Subcutaneous abdominal adipose tissue (tissue), 5 donors: ENCODE data around the gene POLDIP3.
"Not testable (repeated sequence)": the region's sequence is repeated elsewhere in the genome, so short reads cannot be mapped to it uniquely, and the experiment has no call there.

Experiments
- H3K27ac ChIP-seq: one replicate; pipeline ENCODE4 v1.7.0; 2013; ENCODE audit warnings: low read depth, mild to moderate bottlenecking, inconsistent platforms, low read length, moderate library complexity
- H3K27me3 ChIP-seq, 5 donors: one replicate each; pipeline ENCODE4 v1.7.0; 2013; ENCODE audit warnings: low read length in 5 of 5, inconsistent platforms in 1 of 5; ENCODE audit not compliant: control insufficient read depth in 5 of 5, insufficient read depth in 4 of 5
- H3K36me3 ChIP-seq, 5 donors: one replicate each; pipeline ENCODE4 v1.7.0; 2013; ENCODE audit warnings: low read length in 5 of 5; ENCODE audit not compliant: control insufficient read depth in 5 of 5, insufficient read depth in 5 of 5
- H3K4me1 ChIP-seq, 5 donors: one replicate each; pipeline ENCODE4 v1.7.0; 2013; ENCODE audit warnings: low read length in 5 of 5, mild to moderate bottlenecking in 3 of 5, moderate library complexity in 1 of 5; ENCODE audit not compliant: control insufficient read depth in 5 of 5, insufficient read depth in 5 of 5
- H3K4me3 ChIP-seq, 5 donors: one replicate each; pipeline ENCODE4 v1.7.0; 2013; ENCODE audit warnings: low read length in 5 of 5, low read depth in 1 of 5
- H3K9ac ChIP-seq, 5 donors: one replicate each; pipeline ENCODE4 v1.7.0; 2013; ENCODE audit warnings: low read length in 5 of 5, mild to moderate bottlenecking in 4 of 5, moderate library complexity in 3 of 5
- H3K9me3 ChIP-seq, 5 donors: one replicate each; pipeline ENCODE4 v1.7.0; 2013; ENCODE audit warnings: low read length in 5 of 5; ENCODE audit not compliant: control insufficient read depth in 5 of 5
- donor health status: healthy.
- donor health status: healthy.
- donor health status: healthy.
- donor health status: healthy.
- donor health status: healthy.

Gene POLDIP3

GRCh38 chr22:42549331-42550060 lies 65.2 kb downstream of the POLDIP3 start:
- Histone ChIP-seq H3K4me1 (peaks cover 0 to 14% (median 10%) of the 10 kb centered on the region in 5 donors), H3K36me3 (no peaks in the 10 kb centered on the region), H3K9ac (no peak overlapping the region), H3K9me3 (peaks cover 0 to 3% (median 0%) of the 10 kb centered on the region in 5 donors), H3K27me3 (peaks cover 0 to 7% (median 0%) of the 10 kb centered on the region in 5 donors), H3K27ac (no peak overlapping the region), H3K4me3 (no peak overlapping the region)

GRCh38 chr22:42548597-42549330 lies 65.9 kb downstream of the POLDIP3 start:
- Histone ChIP-seq H3K4me1 (peaks cover 0 to 7% (median 3%) of the 10 kb centered on the region in 5 donors), H3K9ac (no peak overlapping the region), H3K27me3 (peaks cover 0 to 7% (median 0%) of the 10 kb centered on the region in 5 donors), H3K27ac (no peak overlapping the region), H3K36me3 (no peaks in the 10 kb centered on the region), H3K4me3 (no peak overlapping the region), H3K9me3 (peaks cover 0 to 3% (median 0%) of the 10 kb centered on the region in 5 donors)

- H3K9me3 ChIP-seq, H3K9ac ChIP-seq, H3K27ac ChIP-seq, H3K4me1 ChIP-seq, H3K4me3 ChIP-seq, H3K27me3 ChIP-seq, H3K36me3 ChIP-seq: not testable (repeated sequence)
Observed at GRCh38 chr22:42548126-42548525, 66.6 kb downstream of the POLDIP3 start.

GRCh38 chr22:42547562-42547961 lies 67.1 kb downstream of the POLDIP3 start:
- H3K27me3 ChIP-seq = peaks cover 0 to 7% (median 0%) of the 10 kb centered on the region in 5 donors
- H3K9ac ChIP-seq = no peak overlapping the region
- no peak overlapping the region for H3K27ac ChIP-seq
- H3K9me3 ChIP-seq = peaks cover 0 to 3% (median 0%) of the 10 kb centered on the region in 5 donors
- no peak overlapping the region for H3K4me3 ChIP-seq
- no peaks in the 10 kb centered on the region for H3K4me1 ChIP-seq
- H3K36me3 ChIP-seq = no peaks in the 10 kb centered on the region

DNA sequence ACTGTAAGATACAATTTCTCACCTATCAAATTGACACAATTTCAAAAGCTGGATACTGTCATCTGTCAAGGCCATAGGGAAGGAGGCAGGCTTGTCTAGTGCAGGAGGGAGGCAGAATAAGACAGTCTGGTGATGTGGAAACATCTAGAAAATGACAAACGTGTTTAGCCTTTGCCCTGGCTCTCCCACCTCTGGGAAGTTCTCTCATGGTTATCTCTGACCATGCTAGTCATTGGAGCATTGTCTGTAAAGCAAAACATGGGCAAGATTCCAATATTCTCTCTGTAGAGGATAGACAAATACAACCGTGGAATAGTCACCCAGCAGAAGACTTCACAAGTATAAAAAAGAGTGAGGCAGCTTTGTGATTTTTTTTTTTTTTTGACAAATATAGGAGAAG lies 70.0 kb downstream of the POLDIP3 start:
- Histone ChIP-seq H3K4me1 (no peaks in the 10 kb centered on the region), H3K27me3 (peaks cover 0 to 7% (median 0%) of the 10 kb centered on the region in 5 donors)

GRCh38 chr22:42539236-42539771 lies 75.4 kb downstream of the POLDIP3 start:
- H3K4me1 ChIP-seq, H3K4me3 ChIP-seq, H3K9me3 ChIP-seq, H3K27me3 ChIP-seq, H3K9ac ChIP-seq, H3K36me3 ChIP-seq, H3K27ac ChIP-seq: not testable (repeated sequence)

More for the DNA sequence above, 70.0 kb downstream of the POLDIP3 start:
- no peak overlapping the region for H3K4me3 ChIP-seq
- H3K36me3 ChIP-seq = no peaks in the 10 kb centered on the region
- H3K27ac ChIP-seq = no peak overlapping the region
- H3K9ac ChIP-seq = no peak overlapping the region
- H3K9me3 ChIP-seq = no peaks in the 10 kb centered on the region

- H3K9ac ChIP-seq, H3K27me3 ChIP-seq, H3K9me3 ChIP-seq, H3K36me3 ChIP-seq, H3K27ac ChIP-seq, H3K4me3 ChIP-seq, H3K4me1 ChIP-seq: not testable (repeated sequence)
Observed at GRCh38 chr22:42537199-42537831, 77.4 kb downstream of the POLDIP3 start.

DNA sequence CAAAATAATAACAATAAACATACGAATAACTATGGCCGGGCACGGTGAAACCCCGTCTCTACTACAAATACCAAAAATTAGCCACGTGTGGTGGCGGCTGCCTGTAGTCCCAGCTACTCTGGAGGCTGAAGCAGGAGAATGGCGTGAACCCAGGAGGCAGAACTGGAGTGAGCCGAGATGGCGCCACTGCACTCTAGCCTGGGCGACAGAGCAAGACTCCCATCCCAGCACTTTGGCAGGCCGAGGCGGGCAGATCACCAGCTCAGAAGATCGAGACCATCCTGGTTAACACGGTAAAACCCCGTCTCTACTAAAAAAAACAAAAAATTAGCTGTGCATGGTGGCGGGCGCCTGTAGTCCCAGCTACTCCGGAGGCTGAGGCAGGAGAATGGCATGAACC lies 78.0 kb downstream of the POLDIP3 start:
- H3K9ac ChIP-seq, H3K4me3 ChIP-seq, H3K4me1 ChIP-seq, H3K27me3 ChIP-seq, H3K27ac ChIP-seq, H3K36me3 ChIP-seq, H3K9me3 ChIP-seq: not testable (repeated sequence)

GRCh38 chr22:42536166-42536565 lies 78.5 kb downstream of the POLDIP3 start:
- Histone ChIP-seq H3K9ac (no peak overlapping the region), H3K4me3 (no peak overlapping the region), H3K4me1 (peaks cover 0 to 7% (median 0%) of the 10 kb centered on the region in 5 donors), H3K9me3 (no peaks in the 10 kb centered on the region), H3K27ac (no peak overlapping the region), H3K27me3 (peaks cover 0 to 2% (median 0%) of the 10 kb centered on the region in 5 donors), H3K36me3 (no peaks in the 10 kb centered on the region)
